Nephron (organoid): ENCODE results near the gene MTMR6.
A peak's percentile ranks its signal among the peaks of the same experiment; 100 is the strongest.

Experiments used
- H3K27ac Mint-ChIP-seq, 3 experiments: 2 replicates each; pipeline ENCODE4 v1.8.0; 2020; ENCODE audit warnings: mixed read lengths in 3 of 3, mild to moderate bottlenecking in 2 of 3, moderate library complexity in 1 of 3
- H3K27me3 Mint-ChIP-seq: 2 replicates; pipeline ENCODE4 v1.8.0; 2021; ENCODE audit warnings: low read depth, mild to moderate bottlenecking, moderate library complexity, mixed read lengths
- H3K36me3 Mint-ChIP-seq: 2 replicates; pipeline ENCODE4 v1.8.0; 2020; ENCODE audit warnings: low read depth, mixed read lengths
- H3K4me1 Mint-ChIP-seq: 2 replicates; pipeline ENCODE4 v1.8.0; 2020; ENCODE audit warnings: mixed read lengths
- H3K4me3 Mint-ChIP-seq, 3 experiments: 2 replicates each; pipeline ENCODE4 v1.8.0; 2020; ENCODE audit warnings: mild to moderate bottlenecking in 3 of 3, mixed read lengths in 3 of 3, moderate library complexity in 2 of 3
- H3K9me3 Mint-ChIP-seq: 2 replicates; pipeline ENCODE4 v1.8.0; 2020; ENCODE audit warnings: mixed read lengths
- CTCF ChIP-seq, 3 experiments: fragments of 200-600 bp; sonication (generic); IDR thresholded peaks; one replicate each; pipeline ENCODE4 v1.5.0; 2021; ENCODE audit warnings: antibody characterized with exemption in 3 of 3; ENCODE audit not compliant: unreplicated experiment in 3 of 3

MTMR6 gene

GRCh38 chr13:25242956-25243355, 44.3 kb downstream of the MTMR6 start:
- Mint-ChIP-seq H3K4me3 (no peak overlapping the region), H3K9me3 (peaks cover 2% of the 10 kb centered on the region), H3K27me3 (peaks cover 3% of the 10 kb centered on the region), H3K27ac (no peak overlapping the region), H3K4me1 (no peaks in the 10 kb centered on the region), H3K36me3 (peaks cover 7% of the 10 kb centered on the region)
- no peak for TF ChIP-seq CTCF (IDR thresholded peaks at IDR 0.05; ENCODE audit: unreplicated experiment in 3 of 3)

GRCh38 chr13:25241007-25241406, 46.3 kb downstream of the MTMR6 start:
- Mint-ChIP-seq H3K4me1 (no peaks in the 10 kb centered on the region), H3K9me3 (peaks cover 2% of the 10 kb centered on the region), H3K27me3 (peaks cover 3% of the 10 kb centered on the region), H3K4me3 (no peak overlapping the region), H3K27ac (no peak overlapping the region), H3K36me3 (peaks cover 7% of the 10 kb centered on the region)
- TF ChIP-seq CTCF (IDR thresholded peaks at IDR 0.05; ENCODE audit: unreplicated experiment in 3 of 3), result no peak

- Mint-ChIP-seq H3K27ac (no peak overlapping the region), H3K36me3 (no peaks in the 10 kb centered on the region), H3K4me1 (no peaks in the 10 kb centered on the region), H3K9me3 (no peaks in the 10 kb centered on the region), H3K27me3 (peaks cover 3% of the 10 kb centered on the region), H3K4me3 (no peak overlapping the region)
- no peak for TF ChIP-seq CTCF (IDR thresholded peaks at IDR 0.05; ENCODE audit: unreplicated experiment in 3 of 3)
Measured at GRCh38 chr13:25237083-25237482, 50.2 kb downstream of the MTMR6 start.

- Mint-ChIP-seq H3K27me3 (peaks cover 9% of the 10 kb centered on the region), H3K27ac (no peak overlapping the region), H3K4me1 (no peaks in the 10 kb centered on the region), H3K4me3 (no peak overlapping the region), H3K36me3 (no peaks in the 10 kb centered on the region), H3K9me3 (no peaks in the 10 kb centered on the region)
- no peak for TF ChIP-seq CTCF (IDR thresholded peaks at IDR 0.05; ENCODE audit: unreplicated experiment in 3 of 3)
Measured at GRCh38 chr13:25233861-25234260, 53.4 kb downstream of the MTMR6 start.

- H3K27me3 Mint-ChIP-seq, result peaks cover 17% of the 10 kb centered on the region
- H3K4me1 Mint-ChIP-seq, result no peaks in the 10 kb centered on the region
- no peak overlapping the region for H3K4me3 Mint-ChIP-seq
- H3K9me3 Mint-ChIP-seq, result no peaks in the 10 kb centered on the region
- no peaks in the 10 kb centered on the region for H3K36me3 Mint-ChIP-seq
- TF ChIP-seq CTCF (IDR thresholded peaks at IDR 0.05; ENCODE audit: unreplicated experiment in 3 of 3), result peak; percentile 44 to 55 (median 47)
- H3K27ac Mint-ChIP-seq, result no peak overlapping the region
Measured at GRCh38 chr13:25232937-25233515, 54.3 kb downstream of the MTMR6 start.

GRCh38 chr13:25231517-25231916, 55.8 kb downstream of the MTMR6 start:
- Mint-ChIP-seq H3K27ac (no peak overlapping the region), H3K27me3 (peaks cover 21% of the 10 kb centered on the region), H3K36me3 (no peaks in the 10 kb centered on the region), H3K4me1 (no peaks in the 10 kb centered on the region), H3K4me3 (no peak overlapping the region), H3K9me3 (no peaks in the 10 kb centered on the region)
- no peak for TF ChIP-seq CTCF (IDR thresholded peaks at IDR 0.05; ENCODE audit: unreplicated experiment in 3 of 3)
